Bone marrow (tissue), 2 donors: Measurements from ENCODE around the gene HDAC4.

Source experiments
- DNase-seq, 2 donors: peaks; one replicate each; lab custom pipeline; 2025; lab: John Stamatoyannopoulos, UW

Gene HDAC4

GRCh38 chr2:239061824-239062570 is 338.8 kb downstream of the HDAC4 start:
- DNase-seq, result no peak

DNA sequence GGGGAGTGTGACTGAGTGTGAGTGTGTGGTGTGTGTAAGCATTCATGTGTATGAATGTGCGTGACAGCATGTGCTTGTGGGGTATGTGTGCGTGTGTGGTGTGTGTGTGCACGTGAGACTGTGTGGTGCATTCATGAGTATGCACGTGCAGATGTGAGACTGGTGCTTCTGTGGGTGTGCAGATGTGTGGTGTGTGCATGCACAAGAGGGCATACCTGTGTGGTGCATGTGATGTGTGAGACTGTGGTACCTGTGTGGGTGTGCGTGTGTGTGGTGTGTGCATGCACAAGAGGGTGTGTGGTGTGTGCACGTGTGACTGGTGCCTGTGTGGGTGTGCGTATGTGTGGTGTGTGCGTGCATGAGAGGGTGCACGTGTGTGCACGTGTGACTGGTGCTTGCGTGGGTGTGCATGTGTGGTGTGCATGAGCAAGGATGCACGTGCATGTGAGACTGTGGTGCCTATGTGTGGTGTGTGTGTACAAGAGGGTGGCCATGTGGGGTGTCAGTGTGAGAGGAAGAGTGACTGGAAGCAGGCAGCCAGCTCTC is 339.6 kb downstream of the HDAC4 start:
- no peak for DNase-seq

DNA sequence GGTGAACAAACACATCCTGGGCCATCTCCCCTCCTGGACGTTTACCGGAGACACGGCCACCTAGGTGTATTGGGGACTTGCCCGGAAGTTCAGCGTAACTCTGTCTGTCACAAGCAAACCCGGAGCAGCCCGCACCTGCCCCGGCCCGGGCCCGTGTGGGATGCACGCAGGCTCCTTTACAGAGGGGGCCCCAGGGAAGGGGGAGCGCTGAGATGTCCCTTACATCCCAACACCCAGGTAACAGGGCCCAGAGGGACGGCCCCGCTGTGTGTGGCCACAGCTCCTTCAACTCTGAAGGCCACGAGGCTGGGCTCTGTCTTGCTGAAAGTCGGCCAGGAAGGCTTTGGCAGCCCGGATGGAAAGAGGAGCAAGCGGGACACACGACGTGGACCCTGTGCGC is 340.1 kb downstream of the HDAC4 start:
- DNase-seq, result no peak

GRCh38 chr2:239059854-239060253 is 341.0 kb downstream of the HDAC4 start:
- DNase-seq, result no peak

- peak in 1 of 2 donors; percentile 4 for DNase-seq
Measured at GRCh38 chr2:239058766-239059165, 342.1 kb downstream of the HDAC4 start.

- DNase-seq, result no peak
Measured at GRCh38 chr2:239057533-239057932, 343.3 kb downstream of the HDAC4 start.

DNA sequence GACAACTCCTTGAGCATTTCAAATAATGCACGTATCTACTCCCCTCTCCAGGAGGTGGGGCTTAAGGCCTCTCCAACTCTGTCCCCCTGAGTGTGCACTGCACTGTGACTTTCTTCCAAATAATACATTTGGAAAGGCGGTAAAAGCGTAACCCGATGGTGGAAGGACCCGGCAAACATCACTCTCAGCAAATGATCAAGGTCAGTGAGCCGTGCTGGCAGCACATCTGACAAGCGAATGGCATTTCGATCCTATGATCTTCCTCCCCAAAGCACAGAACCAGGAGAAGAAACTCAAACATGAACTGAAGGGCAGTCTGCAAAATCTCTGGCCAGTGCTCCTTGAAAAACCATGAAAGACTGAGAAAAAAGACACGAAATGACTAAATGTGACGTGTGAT is 344.2 kb downstream of the HDAC4 start:
- no peak for DNase-seq

DNA sequence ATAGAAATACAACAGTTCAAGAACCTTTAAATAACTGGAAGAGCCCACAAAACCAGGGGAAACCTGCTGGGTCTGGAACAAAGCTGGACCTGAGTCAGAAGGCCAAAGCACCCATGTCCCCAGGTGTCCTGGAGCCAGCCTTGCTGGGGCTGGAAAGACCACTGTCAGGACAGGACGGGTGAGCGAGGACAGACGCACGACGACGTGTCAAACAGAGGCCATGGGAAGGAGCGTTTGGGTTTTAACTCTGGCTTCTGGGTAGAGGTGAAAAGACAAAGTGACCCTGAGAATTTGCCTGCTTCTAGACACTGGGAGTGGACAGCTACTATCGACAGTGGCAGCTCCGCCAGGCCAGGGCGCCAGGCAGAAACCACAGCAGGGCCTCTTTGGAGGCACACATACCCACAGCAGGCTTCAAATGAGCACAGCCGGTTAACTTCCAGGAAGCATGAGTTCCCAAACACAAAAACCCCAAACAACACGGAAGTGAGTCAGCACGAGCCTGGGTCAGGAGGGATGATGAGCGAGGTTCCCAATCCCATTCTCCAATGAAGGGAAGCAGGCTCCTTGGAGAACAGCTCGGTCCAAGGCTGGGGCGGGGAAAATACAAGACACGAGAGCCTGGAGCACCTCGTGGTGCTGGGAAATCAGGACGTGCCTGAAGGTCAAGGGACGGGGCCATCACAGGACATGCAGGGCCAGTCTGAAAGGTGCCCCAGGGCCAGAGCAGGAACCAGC is 344.9 kb downstream of the HDAC4 start:
- DNase-seq, result no peak

DNA sequence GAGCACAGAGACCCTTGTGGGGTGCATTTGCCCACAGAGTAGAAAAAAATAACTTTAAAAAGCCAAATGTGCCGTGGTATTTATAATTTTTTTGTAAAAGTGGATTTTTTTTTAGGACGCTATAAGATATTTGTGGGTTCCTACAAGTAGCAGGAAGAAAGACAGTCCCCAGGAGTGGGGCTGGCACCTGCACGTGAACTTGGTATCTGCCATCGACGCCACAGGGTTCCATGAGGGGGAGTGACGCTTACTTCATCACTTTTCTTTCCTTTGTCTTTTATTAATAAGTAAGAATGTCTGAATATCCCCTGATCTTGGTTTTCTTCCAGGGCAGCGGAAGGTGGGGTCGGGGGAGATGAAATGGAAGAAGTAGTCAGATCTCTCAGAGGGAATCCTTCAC is 345.9 kb downstream of the HDAC4 start:
- DNase-seq, result no peak

DNA sequence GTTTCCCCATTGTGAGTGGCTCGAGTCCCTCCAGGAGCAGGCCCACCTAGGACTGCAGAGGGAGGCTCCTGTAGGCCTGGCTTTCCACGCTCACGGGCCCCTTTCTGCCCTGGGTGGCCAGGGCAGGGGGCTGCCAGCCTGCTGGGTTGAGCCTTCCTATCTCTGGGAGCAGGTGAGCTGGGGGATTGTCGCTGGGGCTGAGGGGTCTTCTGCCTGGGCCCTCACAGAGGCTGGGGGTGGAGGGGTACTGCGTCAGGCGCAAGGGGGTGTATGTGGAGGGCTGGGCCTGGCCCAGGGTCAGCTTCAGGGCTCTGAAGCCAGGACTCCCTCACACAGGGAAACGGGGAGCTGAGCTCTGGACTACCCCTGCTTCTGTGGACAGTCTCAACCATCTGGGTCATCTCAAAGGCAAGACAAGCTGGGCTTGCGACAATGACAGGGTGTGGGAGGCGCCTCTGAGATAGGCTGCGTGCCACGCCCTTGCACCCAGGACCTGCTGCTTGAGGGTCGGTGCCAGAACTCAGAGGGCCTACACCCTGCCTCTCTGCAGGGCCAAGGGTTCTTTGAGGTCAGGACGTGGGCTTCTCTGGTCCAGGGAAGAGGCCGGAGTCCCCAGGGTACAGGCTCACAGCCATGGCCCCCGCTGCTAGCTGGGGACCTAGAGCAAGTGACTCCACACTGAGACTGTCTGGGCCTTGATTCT is 346.9 kb downstream of the HDAC4 start:
- DNase-seq, result no peak

- no peak for DNase-seq
Measured at GRCh38 chr2:239052798-239053665, 347.8 kb downstream of the HDAC4 start.

DNA sequence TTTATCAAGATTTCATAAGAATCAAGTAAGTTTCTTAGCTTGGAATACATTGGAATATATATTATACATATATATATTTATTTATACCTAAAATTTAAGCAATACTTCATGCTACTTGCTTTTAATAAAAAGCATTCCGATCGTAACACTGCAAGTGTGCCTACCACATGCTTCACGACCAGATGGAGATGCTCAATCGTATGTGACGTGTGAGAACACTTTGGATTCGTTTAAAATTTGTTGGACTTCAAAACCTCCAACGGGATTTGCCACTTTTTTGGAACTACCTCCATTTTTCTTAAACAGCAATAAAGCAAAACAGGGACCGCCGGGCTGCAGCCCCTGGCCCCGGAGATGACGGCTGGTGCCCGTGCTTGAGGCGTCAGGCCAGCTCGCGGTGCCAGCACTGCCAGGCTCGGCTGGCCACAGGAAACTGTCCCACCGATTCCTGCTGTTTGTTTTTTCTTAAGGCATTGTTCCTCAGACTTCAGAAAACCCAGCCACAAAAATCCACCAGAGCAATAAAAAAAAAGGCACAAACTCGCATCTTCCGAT is 348.9 kb downstream of the HDAC4 start:
- DNase-seq, result no peak

DNA sequence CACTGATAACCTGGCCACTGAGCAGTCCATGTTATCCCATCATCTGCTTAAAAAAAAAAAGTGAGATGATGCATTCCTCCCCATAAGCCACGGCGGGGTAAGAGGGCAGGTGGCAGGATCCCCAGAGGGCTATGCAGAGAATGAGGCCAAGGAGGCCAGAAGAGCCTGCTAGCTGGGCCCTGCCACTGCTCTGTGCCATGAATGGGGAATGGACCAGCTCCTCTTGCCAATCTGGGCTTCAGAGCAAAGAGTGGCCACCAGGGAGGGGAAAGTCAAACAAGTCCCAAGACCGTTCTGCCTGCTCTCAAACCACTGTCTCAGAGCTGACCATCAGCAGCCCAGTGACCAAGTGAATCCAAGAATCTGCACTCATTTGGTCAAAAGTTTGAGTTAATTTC is 350.6 kb downstream of the HDAC4 start:
- DNase-seq, result no peak

GRCh38 chr2:239049421-239050251 is 351.2 kb downstream of the HDAC4 start:
- DNase-seq, result no peak

DNA sequence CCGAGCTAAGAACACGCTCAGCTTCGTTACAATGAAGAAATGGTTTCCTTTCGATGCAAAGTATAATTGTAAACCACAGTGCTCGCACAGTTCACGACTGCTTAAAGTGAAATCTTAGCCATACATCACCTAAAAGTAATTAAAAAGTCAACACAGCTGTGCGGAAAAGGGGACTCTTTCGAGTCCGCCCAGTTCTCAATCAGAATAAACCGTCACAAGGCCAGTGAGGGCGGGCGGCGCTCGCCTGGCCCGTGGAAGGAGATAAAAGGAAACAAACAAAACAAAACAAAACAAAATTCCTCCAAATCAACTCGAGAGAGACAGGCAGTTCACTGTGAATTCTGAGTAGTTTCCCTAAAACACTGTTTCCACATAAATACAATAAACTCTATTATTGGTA is 352.1 kb downstream of the HDAC4 start:
- no peak for DNase-seq

- no peak for DNase-seq
Measured at GRCh38 chr2:239047861-239048260, 353.0 kb downstream of the HDAC4 start.

DNA sequence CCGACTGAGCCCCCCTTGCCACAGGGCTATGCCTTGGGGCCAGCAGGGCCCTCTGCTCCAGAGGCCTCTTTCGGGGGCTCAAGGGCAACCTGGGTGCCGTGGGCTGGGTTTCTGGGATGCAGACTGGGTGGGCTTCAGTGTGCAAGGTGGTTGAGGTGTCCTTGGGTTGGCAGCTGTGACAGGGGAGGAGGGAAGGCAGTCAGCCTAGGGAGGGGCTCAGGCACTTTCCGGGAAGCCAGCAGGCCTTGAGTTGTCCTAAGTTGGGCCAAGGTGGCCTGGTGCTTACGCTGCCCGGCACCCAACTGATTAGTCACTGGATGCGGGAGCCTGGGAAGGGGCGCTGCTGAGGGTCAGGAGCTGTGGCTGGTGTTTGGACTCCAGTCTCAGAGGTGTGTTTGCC is 353.4 kb downstream of the HDAC4 start:
- DNase-seq, result no peak

GRCh38 chr2:239046822-239047221 is 354.0 kb downstream of the HDAC4 start:
- DNase-seq, result no peak

GRCh38 chr2:239044336-239044735 is 356.5 kb downstream of the HDAC4 start:
- no peak for DNase-seq

DNA sequence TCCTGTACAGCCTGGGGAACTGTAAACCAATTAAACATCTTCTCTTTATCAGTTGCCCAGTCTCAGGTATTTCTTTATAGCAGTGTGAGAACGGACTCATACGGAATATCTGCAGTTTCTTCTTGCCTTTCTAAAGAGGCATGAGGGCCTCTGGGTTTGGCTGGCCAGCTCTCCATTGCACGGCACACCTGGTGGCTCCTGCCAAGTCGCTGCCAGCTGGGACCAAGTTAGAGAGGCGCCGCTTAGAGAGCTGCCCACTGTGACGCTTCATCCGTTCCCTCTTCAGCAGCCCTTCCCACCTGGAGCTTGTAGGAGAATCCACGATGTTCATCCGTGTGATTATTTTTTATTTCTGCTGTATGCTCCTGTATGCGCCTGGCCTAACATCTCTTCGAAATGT is 357.5 kb downstream of the HDAC4 start:
- DNase-seq, result no peak
